Glutamatergic neuron (in vitro differentiated cells): ENCODE data around the gene NKAPL. TPM values are rescaled to one million over a fixed set of nuclear protein-coding genes. Genes with fewer than 3 reads are reported as not detected.

ENCODE experiments used
- DNase-seq: peaks from one replicate; pipeline ENCODE4 v3.0.0; 2022
- H3K27ac Mint-ChIP-seq: one replicate; pipeline ENCODE4 v1.8.0; 2020; ENCODE audit warnings: mild to moderate bottlenecking, mixed read lengths, inconsistent platforms; ENCODE audit not compliant: unreplicated experiment
- H3K27me3 Mint-ChIP-seq: one replicate; pipeline ENCODE4 v1.8.0; 2020; ENCODE audit warnings: mild to moderate bottlenecking, moderate library complexity, mixed read lengths, inconsistent platforms; ENCODE audit not compliant: unreplicated experiment
- H3K36me3 Mint-ChIP-seq: one replicate; pipeline ENCODE4 v1.8.0; 2020; ENCODE audit warnings: mild to moderate bottlenecking, mixed read lengths, inconsistent platforms; ENCODE audit not compliant: unreplicated experiment
- H3K4me1 Mint-ChIP-seq: one replicate; pipeline ENCODE4 v1.8.0; 2020; ENCODE audit warnings: mild to moderate bottlenecking, low read depth, mixed read lengths, inconsistent platforms; ENCODE audit not compliant: unreplicated experiment
- H3K4me3 Mint-ChIP-seq: one replicate; pipeline ENCODE4 v1.8.0; 2020; ENCODE audit warnings: mild to moderate bottlenecking, mixed read lengths, inconsistent platforms; ENCODE audit not compliant: unreplicated experiment
- H3K9me3 Mint-ChIP-seq: one replicate; pipeline ENCODE4 v1.8.0; 2020; ENCODE audit warnings: mild to moderate bottlenecking, moderate library complexity, mixed read lengths, inconsistent platforms; ENCODE audit not compliant: unreplicated experiment
- CTCF ChIP-seq: fragments of 200-600 bp; sonication (generic); IDR thresholded peaks from one replicate; pipeline ENCODE4 v1.5.0; 2021; ENCODE audit not compliant: partially characterized antibody, unreplicated experiment
- total RNA-seq: library from RNA; stranded (reverse); fragmentation: NEBNext Ultra II Directional; extraction: Animal tissue kit (Norgen Biotek cat#: 25700); gene quantifications from one replicate; pipeline ENCODE4 v1.2.1, GENCODE V29; 2021; ENCODE audit not compliant: unreplicated experiment

The NKAPL gene
- total RNA-seq, 1 donor from 2014 or later: 0.69 TPM

- H3K4me3 Mint-ChIP-seq: peak overlapping the region; percentile 50
- H3K4me1 Mint-ChIP-seq: peaks cover 8% of the 10 kb centered on the region
- no peak for DNase-seq
- no peak for TF ChIP-seq CTCF
- peaks cover 10% of the 10 kb centered on the region for H3K27me3 Mint-ChIP-seq
- H3K9me3 Mint-ChIP-seq: peaks cover 16% of the 10 kb centered on the region
- no peak overlapping the region for H3K27ac Mint-ChIP-seq
- H3K36me3 Mint-ChIP-seq: no peaks in the 10 kb centered on the region
These were observed 45.9 kb upstream of the NKAPL start for GRCh38 chr6:28213213-28213523.

- H3K4me1 Mint-ChIP-seq: peaks cover 2% of the 10 kb centered on the region
- peaks cover 6% of the 10 kb centered on the region for H3K27me3 Mint-ChIP-seq
- DNase-seq: no peak
These were observed 43.7 kb upstream of the NKAPL start for GRCh38 chr6:28215425-28215824.

GRCh38 chr6:28217890-28218289 is 41.2 kb upstream of the NKAPL start:
- H3K9me3 Mint-ChIP-seq: peaks cover 7% of the 10 kb centered on the region
- H3K4me1 Mint-ChIP-seq: no peaks in the 10 kb centered on the region
- H3K27me3 Mint-ChIP-seq: peaks cover 6% of the 10 kb centered on the region
- no peak for DNase-seq
- no peak overlapping the region for H3K27ac Mint-ChIP-seq
- H3K36me3 Mint-ChIP-seq: no peaks in the 10 kb centered on the region
- peak overlapping the region; percentile 87 for H3K4me3 Mint-ChIP-seq
- TF ChIP-seq CTCF: no peak

More at GRCh38 chr6:28215425-28215824, 43.7 kb upstream of the NKAPL start:
- H3K36me3 Mint-ChIP-seq: no peaks in the 10 kb centered on the region
- no peak overlapping the region for H3K27ac Mint-ChIP-seq
- no peak overlapping the region for H3K4me3 Mint-ChIP-seq
- H3K9me3 Mint-ChIP-seq: peaks cover 11% of the 10 kb centered on the region
- TF ChIP-seq CTCF: no peak

GRCh38 chr6:28218312-28219248 is 40.5 kb upstream of the NKAPL start:
- Mint-ChIP-seq H3K27ac (peak overlapping the region; percentile 55), H3K4me1 (no peaks in the 10 kb centered on the region)
- TF ChIP-seq CTCF: no peak

More at GRCh38 chr6:28218312-28219248, 40.5 kb upstream of the NKAPL start:
- peaks cover 4% of the 10 kb centered on the region for H3K9me3 Mint-ChIP-seq
- H3K27me3 Mint-ChIP-seq: peaks cover 8% of the 10 kb centered on the region
- H3K36me3 Mint-ChIP-seq: no peaks in the 10 kb centered on the region
- H3K4me3 Mint-ChIP-seq: peak overlapping the region; percentile 87
- DNase-seq: peak; percentile 73
